ENCODE measurements around the gene PHF11. TPM values are rescaled to one million over a fixed set of nuclear protein-coding genes. Genes with fewer than 3 reads are reported as not detected.
"Not testable (repeated sequence)": the region's sequence is repeated elsewhere in the genome, so short reads cannot be mapped to it uniquely, and the experiment has no call there.

The PHF11 gene
- total RNA-seq = 8.7 and 10.2 TPM in 2 replicates

DNA sequence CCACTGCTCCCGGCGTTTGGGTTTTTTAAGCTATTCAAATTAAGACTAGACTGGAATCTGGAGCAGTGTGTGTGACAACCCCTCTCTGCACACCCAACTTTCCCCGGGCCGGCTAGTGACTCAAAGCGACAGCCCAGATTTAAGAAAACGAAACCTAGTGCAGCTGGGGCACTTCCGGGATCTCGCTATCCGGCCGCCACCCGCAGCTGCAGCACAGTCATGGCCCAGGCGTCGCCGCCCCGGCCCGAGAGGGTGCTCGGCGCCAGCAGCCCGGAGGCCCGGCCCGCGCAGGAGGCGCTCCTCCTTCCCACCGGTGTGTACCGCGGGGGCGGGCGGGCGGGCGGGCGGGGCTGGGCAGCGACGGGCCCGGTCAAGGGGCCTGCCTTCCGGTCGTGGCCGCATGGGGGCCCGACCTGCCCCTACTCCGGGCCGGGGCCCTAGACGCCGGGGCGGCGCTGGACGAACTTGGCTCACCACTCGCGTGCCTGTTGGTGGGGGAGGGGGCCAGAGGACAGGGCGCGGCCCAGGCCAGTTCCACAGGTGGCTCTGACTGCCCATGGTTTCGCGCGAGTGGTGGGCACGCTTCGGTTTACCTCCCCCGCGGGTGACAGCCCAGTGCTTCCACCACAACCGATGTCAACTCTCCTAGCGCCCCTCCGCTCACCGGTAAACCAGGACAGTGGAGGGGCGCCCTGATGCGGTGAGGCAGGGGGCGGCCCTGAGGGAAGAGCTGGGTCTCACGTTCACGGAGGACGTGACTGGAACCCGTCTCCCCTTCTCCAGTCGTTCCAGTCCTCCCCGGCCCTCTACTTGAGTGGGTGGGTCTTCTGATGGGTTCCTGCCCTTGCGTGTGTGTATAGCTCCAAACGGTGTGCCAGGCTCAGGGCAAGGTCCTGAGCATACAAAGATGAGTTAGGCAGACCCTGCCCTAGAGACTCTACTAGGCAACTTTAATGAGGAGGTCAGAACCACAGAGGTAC lies at the start of gene PHF11:
Gene PHF11, plus strand, starts transcription at position 171 of the 980 bp plus-strand sequence. Its CDS starts 49 bp downstream, at position 220.
- DNase-seq (ENCODE audit: low read depth in 2 of 2) = peak; percentile 52 to 75

DNA sequence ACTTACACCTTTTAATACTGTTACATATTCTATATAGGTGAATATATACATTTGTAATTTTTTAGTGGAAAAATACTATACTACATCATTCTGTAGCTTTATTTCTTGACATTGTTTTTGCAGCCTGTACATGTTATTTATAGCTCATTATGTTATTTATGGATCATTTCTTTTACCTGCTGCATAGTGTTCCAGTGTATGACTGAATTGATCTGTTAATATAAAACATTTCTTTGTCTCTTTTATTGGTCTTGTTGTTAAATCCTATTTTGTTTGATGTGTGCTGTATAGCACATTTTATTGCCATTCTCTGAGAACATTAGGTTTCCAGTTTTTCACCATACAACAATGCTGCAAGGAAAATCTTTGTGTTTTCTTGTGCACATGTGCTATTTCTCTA lies 49.3 kb upstream of the PHF11 start:
- DNase-seq (ENCODE audit: low read depth in 2 of 2) = no peak

DNA sequence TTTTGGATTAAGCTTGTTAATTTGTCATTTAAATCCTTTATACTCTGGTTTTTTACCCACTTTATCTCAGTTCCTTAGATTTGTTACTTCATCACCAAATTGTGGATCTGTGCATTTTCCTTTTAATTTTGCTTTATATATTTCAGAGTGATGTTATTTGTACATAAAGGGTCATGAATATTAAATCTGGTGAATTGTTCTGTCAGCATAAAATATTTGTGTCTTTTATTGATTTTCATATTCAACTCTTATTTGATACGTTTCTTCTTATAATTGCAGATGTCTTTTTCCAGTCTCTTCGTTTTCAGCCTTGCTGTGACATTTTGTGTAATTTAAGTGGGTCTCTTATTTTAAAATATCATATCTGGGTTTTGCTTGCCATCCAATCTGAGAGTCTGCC lies 47.0 kb upstream of the PHF11 start:
- no peak for DNase-seq (ENCODE audit: low read depth in 2 of 2)

DNA sequence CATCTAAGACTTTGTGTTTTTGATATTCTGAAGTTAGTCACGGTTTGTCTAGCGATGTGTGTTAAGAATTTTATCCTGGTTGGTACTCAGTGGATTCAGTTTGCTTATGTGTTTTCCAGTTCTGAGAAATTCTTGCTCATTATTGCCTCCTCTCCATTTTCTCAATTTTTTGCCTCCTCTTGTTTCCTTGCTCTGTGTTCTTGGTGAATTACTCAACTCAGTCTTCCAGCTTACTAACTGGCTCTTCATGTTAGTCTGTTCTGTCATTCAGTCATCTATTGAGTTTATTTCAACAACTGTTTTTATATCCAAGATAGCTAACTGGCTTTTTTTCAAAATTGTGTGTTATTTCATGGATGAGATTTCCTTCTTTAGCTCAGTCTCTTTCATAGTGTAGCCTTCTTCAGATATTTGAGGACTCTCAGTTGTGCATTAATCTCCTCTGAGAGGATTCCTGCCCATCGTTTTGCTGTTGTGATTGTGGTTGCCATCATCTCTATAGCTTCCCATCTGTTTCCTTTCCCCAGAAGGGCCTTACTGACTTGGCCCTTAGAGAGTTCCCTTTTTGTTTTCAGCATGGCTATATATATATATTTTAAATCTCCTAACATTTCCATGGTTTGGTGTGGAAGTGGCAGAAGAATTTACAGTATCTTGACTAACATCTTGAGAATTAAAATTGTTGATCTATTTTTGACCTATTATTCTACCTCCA lies 45.5 kb upstream of the PHF11 start:
- no peak for DNase-seq (ENCODE audit: low read depth in 2 of 2)

DNA sequence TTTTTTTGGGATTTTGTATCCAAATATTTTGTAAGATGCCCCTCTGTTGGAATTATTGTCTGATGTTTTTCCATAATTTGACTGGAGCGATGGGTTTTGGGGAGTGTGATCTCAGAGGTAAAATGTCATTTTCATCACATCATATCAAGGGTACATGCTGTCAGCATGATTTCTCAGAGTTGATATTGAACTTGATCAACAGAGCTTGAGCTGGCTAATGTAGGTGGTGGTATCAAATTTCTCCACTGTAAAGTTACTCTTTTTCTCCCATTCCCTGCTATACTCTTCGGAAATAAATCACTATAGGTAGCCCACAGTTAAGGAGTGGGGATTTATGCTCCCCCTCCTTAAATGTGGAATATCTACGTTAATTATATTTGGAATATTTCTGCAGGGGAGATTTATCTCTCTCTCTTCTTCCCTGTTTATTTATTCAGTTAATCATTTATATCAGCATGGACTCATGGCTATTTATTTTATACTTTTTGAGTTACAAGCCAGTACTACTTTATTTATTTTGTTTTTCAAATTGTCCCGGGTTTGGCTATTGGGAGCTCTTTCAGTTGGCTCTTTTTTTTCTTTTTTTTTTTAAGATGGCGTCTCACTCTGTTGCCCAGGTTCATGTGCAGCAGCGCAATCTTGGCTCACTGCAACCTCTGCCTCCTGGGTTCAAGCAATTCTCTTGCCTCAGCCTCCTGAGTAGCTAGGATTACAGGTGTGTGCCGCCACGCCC lies 42.9 kb upstream of the PHF11 start:
- no peak for DNase-seq (ENCODE audit: low read depth in 2 of 2)

DNA sequence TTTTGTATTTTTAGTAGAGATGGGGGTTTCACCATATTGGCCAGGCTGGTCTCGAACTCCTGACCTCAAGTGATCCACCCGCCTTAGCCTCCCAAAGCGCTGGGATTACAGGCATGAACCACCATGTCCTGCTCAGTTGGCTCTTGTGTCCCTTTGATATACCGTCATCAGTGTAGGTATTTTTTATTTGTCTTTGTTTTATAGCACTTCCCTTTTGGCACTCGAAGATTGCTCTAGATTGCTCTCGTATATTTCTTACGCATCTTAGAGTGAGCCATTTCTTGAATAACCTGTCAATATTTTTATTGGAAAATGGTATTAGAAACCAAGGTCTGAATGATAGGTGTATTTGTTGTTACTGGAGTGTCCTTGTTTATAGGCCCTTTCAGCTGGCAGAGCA lies 42.3 kb upstream of the PHF11 start:
- DNase-seq (ENCODE audit: low read depth in 2 of 2) = no peak

DNA sequence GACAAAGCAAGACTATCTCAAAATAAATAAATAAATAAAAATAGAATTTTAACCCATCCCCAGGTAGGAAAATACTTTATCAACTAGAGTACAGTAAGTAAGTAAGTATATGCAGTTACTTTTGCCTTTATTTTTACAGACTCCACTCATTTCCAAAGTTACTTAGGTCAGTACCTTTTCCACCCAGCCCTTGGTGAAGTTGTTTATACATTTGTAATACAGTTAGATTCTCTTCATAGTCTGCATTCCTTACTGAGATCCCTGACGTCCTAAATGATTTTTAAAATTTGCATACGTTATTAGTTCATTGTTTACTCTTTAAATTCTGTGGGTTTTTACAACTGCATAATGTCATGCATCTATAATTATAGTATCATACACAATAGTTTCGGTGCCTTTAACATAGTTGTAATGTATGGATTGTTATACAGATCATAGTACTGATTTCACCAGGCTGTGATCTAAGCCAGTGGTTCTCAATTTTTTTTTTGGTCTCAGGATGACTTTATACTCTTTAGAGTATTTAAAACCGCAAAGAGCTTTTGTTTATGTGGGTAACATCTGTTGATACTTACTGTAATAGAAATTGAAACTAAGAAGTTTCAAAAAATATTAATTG lies 41.3 kb upstream of the PHF11 start:
- DNase-seq (ENCODE audit: low read depth in 2 of 2) = no peak

DNA sequence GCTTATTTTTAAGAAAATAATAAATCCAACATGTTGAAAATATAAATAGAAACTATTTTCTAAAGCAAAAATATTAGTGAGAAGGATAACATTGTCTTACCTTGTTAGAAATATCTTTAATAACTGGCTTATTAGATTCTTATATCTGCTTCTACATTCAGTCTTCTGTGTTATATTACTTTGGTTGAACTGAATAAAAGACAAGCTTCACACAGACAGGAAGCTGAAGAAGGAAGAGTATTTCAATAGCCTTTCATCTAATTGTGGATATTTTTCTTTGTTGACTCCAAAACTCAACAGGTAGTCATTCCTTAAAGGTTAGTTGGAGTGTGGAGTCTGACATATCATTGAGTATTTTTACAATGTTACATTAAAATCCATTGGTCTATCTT lies 40.8 kb upstream of the PHF11 start:
- DNase-seq (ENCODE audit: low read depth in 2 of 2) = no peak

GRCh38 chr13:49456156-49456555 lies 39.6 kb upstream of the PHF11 start:
- DNase-seq (ENCODE audit: low read depth in 2 of 2) = no peak

GRCh38 chr13:49457221-49457620 lies 38.5 kb upstream of the PHF11 start:
- peak in 1 of 2 donors; percentile 15 for DNase-seq (ENCODE audit: low read depth in 2 of 2)

DNA sequence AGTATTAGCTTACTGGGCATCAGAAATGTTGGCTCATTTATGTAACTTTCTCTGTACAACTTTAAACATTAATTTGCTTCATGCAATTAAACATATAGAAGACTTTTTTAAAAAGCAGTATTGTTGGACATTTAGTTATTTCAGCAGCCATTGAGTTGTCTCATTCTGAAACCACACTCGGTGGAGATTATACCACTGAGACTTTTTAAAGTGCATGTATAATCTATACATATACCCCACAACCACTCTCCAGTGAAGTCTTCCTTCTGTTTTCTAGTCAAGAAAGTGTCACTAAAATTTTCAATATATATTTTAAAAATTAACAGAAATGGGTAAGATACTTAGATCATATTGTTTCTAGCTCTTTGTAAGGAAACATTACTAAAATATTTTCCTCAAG lies 36.2 kb upstream of the PHF11 start:
- DNase-seq (ENCODE audit: low read depth in 2 of 2) = no peak

GRCh38 chr13:49464085-49464484 lies 31.7 kb upstream of the PHF11 start:
- DNase-seq (ENCODE audit: low read depth in 2 of 2) = no peak

DNA sequence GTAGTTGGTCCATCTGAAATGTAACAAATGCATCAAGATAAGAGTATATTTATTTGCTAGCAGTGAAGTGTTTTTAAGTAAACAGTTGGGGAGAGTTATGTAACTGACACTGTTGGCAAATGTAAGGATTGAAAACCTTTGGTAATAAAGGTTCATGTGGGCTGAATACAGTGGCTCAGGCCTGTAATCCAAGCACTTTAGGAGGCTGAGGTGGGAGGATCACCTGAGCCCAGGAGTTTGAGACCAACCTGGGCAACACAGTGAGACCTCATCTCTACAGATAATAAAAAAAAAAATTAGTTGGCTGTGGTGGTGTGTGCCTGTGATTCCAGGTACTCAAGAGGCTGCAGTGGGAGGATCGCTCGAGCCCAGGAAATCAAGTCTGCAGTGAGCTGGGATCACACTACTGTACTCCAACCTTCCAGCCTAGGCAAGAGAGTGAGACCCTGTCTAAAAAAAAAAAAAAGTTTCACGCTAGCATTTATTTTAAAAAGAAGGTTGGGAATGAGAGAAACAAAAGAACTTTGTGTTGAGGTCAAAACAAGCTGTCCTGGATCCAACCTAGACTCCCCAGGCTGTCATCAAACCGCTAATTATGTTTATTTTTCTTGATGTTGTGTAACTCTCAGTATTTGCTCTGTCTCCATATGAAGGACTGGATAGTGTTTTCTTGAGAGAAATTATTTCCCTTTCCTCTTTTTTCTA lies 31.0 kb upstream of the PHF11 start:
- no peak for DNase-seq (ENCODE audit: low read depth in 2 of 2)

DNA sequence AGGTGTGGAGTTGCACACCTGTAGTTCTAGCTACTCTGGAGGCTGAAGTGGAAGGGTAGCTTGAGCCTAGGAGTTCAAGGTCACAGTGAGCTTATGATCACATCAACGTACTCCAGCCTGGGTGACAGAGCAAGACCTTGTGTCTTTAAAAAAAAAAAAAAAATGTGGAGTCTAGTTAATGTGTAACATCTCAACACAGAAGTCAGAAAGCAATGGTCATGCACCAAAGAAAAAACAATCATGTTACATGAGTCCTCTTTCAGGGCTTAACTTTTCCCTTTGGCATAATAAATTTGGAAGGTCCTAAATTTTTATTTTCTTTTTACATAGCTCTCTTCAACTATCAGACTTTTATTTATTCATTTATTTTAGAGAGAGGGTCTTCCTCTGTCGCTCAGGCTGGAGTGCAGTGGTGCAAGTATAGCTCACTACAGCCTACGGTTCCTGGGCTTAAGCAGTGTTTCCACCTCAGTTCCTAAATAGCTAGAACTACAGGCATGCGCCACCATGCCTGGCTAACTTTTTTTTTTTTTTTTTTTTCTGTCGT lies 29.4 kb upstream of the PHF11 start:
- DNase-seq (ENCODE audit: low read depth in 2 of 2) = no peak

GRCh38 chr13:49472186-49472585 lies 23.6 kb upstream of the PHF11 start:
- DNase-seq (ENCODE audit: low read depth in 2 of 2) = no peak

DNA sequence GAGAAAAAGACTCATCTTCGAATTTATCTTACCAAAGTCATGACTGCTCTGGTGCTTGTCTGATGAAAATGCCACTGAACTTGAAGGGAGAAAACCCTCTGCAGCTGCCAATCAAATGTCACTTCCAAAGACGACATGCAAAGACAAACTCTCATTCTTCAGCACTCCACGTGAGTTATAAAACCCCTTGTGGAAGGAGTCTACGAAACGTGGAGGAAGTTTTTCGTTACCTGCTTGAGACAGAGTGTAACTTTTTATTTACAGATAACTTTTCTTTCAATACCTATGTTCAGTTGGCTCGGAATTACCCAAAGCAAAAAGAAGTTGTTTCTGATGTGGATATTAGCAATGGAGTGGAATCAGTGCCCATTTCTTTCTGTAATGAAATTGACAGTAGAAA lies 19.2 kb upstream of the PHF11 start:
- DNase-seq (ENCODE audit: low read depth in 2 of 2) = no peak

GRCh38 chr13:49481788-49482187 lies 14.0 kb upstream of the PHF11 start:
- DNase-seq (ENCODE audit: low read depth in 2 of 2) = no peak

DNA sequence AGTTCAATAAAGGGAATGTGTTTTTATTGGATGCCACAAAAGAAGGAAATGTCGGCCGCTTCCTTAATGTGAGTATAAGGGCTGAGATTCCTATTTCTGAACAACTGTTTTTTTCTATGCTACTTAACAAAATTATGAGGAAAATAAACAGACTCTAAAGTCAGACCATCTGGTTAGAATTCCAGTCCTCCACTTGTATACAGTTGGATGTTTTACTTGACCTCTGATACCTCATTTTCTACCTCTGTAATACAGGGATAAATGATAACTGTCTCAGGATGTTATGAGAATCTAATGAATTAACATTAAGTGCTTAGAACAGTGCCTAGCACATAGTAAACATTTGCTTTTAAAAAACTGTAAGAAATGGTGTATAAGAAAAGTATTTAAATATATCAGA lies 7.2 kb upstream of the PHF11 start:
- peak in 1 of 2 donors; percentile 9 for DNase-seq (ENCODE audit: low read depth in 2 of 2)

GRCh38 chr13:49494645-49495044 lies 1.1 kb upstream of the PHF11 start:
- no peak for DNase-seq (ENCODE audit: low read depth in 2 of 2)

- DNase-seq (ENCODE audit: low read depth in 2 of 2) = not testable (repeated sequence)
These were observed 1.1 kb downstream of the PHF11 start for GRCh38 chr13:49496837-49497236.

- DNase-seq (ENCODE audit: low read depth in 2 of 2) = no peak
These were observed 1.5 kb downstream of the PHF11 start for GRCh38 chr13:49497272-49497671.
